Germinal center (tissue), 1 donor: Measurements from ENCODE around the gene BEND3.
"Not testable (repeated sequence)": the region's sequence is repeated elsewhere in the genome, so short reads cannot be mapped to it uniquely, and the experiment has no call there.

Source experiments
- DNase-seq: peaks from one replicate; pipeline ENCODE4 v3.0.0; 2012; ENCODE audit warnings: mixed read lengths, low spot score

The BEND3 gene

DNA sequence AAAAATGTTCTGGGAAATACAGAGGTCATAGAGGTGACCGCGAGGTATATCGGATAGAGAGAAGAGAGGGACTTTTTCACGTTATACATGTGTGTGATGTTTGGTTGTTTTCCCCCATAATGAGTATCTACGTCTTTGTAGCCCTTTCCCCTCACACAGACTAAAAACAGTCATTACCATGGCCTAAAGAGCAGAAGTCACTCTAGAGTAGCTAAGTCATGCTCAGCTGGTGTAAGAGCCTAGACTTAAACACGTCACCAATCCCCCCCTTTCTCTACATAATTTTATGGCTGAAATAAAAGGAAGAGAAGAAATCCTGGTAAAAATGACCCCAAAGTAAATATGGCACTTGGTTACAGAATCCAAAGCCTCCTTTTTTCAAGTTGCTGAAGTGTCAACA is 6.0 kb upstream of the BEND3 start:
- no peak for DNase-seq

DNA sequence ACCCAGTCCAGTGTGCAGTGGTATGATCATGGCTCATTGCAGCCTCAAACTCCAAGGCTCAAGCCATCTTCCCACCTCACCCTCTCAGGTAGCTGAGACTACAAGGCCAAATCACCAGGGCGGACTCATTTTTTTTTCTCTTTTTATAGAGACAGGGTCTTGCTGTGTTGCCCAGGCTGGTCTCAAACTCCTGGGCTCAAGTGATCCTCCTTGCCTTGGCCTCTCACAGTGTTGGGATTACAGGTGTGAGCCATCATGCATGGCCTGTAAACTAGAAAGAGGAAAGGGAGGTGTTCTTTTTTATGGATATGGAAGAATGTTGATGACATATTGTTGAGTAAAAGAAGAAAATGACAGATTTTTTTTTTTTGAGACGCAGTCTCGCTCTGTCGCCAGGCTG is 5.1 kb upstream of the BEND3 start:
- no peak for DNase-seq

- no peak for DNase-seq
Observed at GRCh38 chr6:107118976-107119375, 3.7 kb upstream of the BEND3 start.

DNA sequence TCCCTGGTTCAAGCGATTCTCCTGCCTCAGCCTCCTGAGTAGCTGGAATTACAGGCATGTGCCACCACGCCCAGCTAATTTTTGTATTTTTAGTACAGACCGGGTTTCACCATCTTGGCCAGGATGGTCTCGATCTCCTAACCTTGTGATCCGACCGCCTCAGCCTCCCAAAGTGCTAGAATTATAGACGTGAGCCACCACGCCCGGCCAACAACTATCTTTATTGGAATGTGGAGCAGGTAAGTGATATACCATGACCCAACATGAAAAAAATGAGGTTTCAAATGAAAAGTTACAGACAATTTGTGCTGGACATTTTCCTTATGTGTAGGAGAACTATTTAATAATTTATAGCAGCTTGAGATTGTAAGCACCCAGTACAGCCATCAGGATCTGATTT is 3.2 kb upstream of the BEND3 start:
- DNase-seq = not testable (repeated sequence)

GRCh38 chr6:107116931-107117330 is 1.6 kb upstream of the BEND3 start:
- DNase-seq = no peak

DNA sequence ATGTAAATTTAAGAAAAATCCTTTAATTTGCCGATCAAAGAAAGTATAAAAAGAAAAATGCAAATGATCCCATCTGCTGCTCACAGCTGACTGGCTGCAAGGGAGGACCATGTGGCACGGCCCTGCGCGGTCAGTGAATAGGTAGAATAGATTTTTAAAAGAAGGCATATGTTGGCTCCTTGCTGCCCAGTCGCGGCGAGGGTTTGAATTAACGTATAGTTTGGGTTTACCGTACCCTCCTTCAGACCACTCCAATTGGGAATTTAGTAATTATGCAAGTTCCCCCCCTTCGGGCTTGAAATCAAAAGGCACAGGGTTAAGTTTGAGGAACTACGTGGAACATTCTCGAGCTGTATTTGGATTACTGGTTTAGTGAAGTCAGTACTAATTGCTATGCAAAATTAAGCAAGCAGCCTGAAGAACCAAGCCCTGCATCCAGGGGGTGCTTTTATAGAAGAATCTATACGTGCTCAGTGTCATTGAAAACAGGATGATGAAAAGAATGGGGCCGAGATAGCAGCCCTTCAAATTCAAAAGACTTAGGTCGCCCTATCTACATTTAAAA is 1.1 kb upstream of the BEND3 start:
- peak; percentile 71 for DNase-seq

DNA sequence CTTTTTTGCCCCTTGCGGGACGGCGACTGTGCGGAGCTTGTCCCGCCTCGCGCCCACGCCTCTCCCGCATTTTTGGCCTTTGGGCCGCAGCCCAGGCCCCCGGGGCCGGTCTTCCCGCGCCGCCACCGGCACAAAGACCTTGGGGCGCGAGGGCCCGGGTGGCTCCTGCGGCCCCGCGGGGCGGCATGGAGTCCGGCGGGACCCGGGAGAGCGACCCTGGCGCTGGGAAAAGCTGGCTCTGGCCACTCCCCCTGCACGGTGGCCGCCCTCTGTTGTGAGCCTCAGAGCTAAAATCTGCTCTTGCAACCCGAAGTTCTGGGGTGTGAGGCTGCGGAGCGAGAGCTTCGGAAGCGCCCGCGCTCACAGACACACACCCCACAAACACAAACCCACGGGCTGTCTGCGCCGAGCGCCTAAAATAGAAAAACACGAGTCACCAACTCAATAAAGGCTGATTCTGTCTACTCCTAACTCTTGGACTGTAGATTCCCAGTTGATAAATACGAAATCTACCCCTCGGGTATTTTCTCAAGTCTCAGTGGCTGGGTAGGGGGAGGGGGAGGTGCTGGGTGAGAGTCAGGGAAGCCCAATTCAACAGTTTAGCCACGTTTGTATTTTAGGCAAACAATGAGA is 496 bp upstream of the BEND3 start:
- peak; percentile 51 for DNase-seq

- DNase-seq = peak; percentile 87
Observed at GRCh38 chr6:107114213-107114925, 946 bp downstream of the BEND3 start.

- no peak for DNase-seq
Observed at GRCh38 chr6:107110200-107110599, 5.1 kb downstream of the BEND3 start.

DNA sequence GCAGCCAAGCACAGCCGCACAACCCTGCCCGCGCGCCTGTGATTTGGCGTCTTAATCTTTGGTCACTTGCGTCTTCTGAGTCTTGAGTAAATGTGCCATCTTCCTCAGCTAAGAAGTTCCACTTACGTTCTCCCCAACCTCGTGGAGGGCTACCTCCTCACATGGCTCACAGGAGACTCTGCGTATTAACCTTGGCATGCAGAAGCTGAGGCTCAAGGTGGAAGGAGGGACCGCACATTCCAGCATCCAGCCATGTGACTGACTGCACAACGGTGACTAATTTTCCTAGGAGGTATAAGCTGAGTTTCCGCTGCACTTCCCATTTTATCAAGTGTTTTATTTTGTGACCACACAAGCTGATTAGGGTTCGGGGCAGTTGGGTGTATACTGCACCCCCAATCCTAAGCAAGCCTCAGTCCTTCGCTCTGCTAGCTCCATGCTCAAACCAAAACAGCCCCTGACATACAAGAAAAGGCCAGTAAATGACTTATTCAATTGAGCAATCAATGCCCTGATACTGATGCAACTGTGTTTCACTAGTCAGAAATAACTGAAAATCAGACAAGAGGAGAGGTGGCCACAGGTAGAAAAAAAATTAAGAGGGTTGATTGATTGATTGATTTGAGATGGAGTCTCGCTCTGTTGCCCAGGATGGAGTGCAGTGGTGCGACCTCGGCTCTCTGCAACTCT is 7.0 kb downstream of the BEND3 start:
- DNase-seq = no peak

DNA sequence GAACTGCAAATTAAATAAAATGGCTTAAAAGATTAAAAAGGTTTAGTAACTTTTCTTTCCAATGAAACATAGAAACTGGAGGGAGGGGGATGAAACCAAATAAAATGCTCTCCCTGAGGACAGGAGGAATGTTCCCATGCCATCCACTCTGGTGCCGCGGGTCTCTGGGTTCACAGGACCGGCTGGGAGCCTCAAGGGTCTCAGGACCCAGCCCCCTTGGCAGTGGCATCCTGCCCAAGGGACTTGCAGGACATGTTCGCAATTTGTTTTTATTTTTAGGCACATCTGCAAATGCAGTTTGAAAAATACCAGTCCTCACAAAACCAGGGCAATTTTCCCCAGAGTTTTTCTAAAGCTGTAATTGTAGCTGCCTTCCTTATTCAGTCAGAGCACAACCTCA is 7.5 kb downstream of the BEND3 start:
- no peak for DNase-seq

GRCh38 chr6:107106165-107106564 is 9.2 kb downstream of the BEND3 start:
- no peak for DNase-seq

DNA sequence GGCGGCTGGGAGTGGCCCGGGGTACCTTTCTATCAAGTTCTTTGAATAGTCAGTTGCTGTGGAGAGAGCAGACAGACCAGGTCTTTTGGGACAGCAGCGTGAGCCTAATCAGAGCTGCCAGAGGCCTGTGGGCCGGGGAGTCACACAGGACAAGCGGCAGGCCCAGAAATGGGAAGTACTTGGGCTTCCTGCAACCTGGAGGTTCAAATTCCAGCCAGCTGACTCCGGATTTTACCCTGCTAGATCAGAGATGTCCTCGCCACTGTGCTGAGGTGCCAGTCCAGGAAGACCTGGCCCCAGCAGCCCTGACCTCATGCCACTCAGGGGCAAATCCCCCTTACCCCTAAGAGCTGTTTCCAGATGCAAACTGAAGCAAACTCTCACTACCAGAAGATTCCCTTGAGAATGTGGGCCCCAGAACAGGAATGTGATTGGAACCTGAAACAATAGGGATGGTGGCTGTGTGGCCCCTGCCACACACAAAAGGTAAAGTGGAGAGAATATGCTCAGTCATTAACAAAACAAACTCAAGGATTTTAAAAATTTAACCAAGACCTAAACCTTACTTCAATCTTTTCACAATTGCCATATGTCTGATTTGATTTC is 9.7 kb downstream of the BEND3 start:
- DNase-seq = no peak

DNA sequence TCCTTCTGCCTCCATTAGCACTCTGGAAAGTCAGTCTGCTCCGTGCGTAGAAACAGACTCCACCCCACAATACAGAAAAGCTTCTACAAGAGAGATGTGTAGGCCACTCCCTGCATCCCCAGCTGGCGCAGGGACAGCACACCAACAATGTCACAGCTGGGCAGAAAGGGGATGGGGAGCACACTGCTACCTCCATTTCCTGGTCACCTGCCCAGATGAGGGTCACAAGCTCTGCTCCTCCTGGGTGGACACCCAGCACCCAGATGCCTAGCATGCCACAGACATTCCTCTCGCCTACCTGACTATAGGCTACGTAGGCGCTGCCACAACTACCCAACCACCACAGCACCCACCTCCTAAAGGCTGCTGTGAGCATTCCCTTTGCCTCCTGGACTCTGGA is 12.2 kb downstream of the BEND3 start:
- no peak for DNase-seq

GRCh38 chr6:107102414-107102805 is 12.9 kb downstream of the BEND3 start:
- DNase-seq = peak; percentile 36

GRCh38 chr6:107101686-107102413 is 13.5 kb downstream of the BEND3 start:
- DNase-seq = no peak

- DNase-seq = no peak
Observed at GRCh38 chr6:107101211-107101610, 14.1 kb downstream of the BEND3 start.

DNA sequence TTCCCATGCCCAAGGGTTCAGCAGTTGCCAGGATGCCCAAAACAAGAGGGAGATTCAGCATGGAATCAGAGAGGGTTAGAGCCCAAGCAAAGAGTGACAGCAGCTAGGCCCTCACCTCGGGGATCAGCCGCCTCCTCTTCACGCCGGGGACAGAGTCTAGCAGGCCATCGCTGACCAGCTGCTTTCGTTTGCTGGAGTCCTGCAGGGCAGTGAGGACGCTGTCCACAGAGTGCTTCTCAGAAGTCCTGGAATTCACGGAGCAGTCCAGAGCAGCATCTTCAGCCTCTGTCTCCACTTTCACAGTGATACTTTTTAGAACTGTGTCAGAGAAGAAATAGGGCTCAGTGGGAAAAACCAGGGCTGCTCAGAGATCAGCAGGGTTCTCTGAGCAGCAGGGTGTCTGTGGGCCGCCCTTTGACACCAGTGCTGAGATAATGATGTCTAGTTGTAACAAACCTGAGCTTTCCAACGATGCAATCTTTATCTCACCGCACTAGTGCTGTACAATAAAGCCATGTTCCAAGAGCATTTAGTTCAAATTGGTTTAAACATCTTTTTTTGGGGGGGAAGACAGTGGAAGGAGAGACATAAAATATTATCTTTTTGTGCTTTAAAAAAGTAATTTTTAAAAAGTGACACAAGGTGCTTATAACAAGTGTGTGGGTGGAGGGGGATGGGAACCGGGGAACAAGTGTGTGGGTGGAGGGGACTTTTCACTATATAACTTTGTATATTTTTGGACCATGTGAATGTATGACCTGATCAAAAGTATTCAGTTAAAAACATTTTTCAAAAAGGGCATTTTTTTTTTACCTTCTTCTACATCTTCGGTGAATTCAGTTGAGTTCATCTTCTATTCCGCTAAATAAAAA is 16.6 kb downstream of the BEND3 start:
- no peak for DNase-seq

GRCh38 chr6:107084459-107084858 is 30.9 kb downstream of the BEND3 start:
- DNase-seq = not testable (repeated sequence)

GRCh38 chr6:107083921-107084320 is 31.4 kb downstream of the BEND3 start:
- DNase-seq = no peak
